Vagina (tissue), 2 donors: ENCODE measurements around the gene FMNL2.

Source experiments
- CTCF ChIP-seq, 3 experiments: fragments of 450-650 bp in 2 of 3; fragments of 200-600 bp in 1 of 3; sonication (generic) in 1 of 3; IDR thresholded peaks; one replicate each; pipeline ENCODE4 v1.5.1; 2017 to 2019; ENCODE audit warnings: antibody characterized with exemption in 3 of 3, mild to moderate bottlenecking in 2 of 3, moderate library complexity in 2 of 3
- POLR2AphosphoS5 ChIP-seq, 2 donors: sonication (generic); formaldehyde crosslinking; IDR thresholded peaks; one replicate each; pipeline ENCODE4 v1.9.0; 2017; ENCODE audit warnings: antibody characterized with exemption in 2 of 2, mild to moderate bottlenecking in 2 of 2, low read depth in 1 of 2; ENCODE audit not compliant: insufficient read depth in 1 of 2

DNA sequence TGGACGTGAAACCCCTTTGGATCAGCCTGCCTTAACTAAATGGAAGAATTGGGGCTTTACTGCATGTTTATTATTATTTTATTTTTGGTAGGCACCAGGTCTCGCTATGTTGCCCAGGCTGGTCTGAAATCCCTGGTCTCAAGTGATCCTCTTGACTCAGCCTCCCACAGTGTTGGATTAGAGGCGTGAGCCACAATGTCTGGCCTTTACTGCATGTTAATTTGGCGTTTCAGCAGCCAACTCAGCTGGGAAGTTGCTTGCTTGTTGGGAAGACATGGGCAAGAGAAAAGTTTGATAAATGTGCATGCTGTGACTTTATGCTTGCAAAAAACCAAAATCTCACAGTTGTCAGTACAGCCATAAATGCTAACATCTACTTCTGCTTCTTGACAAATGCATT, 105.1 kb downstream of the FMNL2 start:
- TF ChIP-seq CTCF (IDR thresholded peaks at IDR 0.05) (no peak), POLR2AphosphoS5 (IDR thresholded peaks at IDR 0.05; ENCODE audit: insufficient read depth in 1 of 2, low read depth in 1 of 2) (no peak)
